HCT116 (cell line): ENCODE results near the gene HINT2. TPM values are rescaled to one million over a fixed set of nuclear protein-coding genes. Genes with fewer than 3 reads are reported as not detected.

Source experiments
- ATAC-seq: fragments of 200-7000 bp; cut with Tn5 transposase; 2 replicates; pipeline ENCODE4 v1.9.1; 2020; ENCODE audit warnings: mild to moderate bottlenecking, moderate library complexity
- BruUV-seq: library from RNA; stranded (reverse); fragments of 400-500 nt; replicated peaks from 2 replicates; lab custom pipeline; 2021; lab: Mats Ljungman, UMichigan
- CTCF ChIA-PET: fragments of 300-600 bp; sonication (Branson Sonifier 250); formaldehyde crosslinking; loops from one replicate; lab custom pipeline; 2021; ENCODE audit warnings: antibody characterized with exemption; lab: Charles Lee
- POLR2A ChIA-PET: fragments of 300-600, 350-600 bp; sonication (Branson Sonifier 250); formaldehyde crosslinking; loops from one replicate; lab custom pipeline; 2021; ENCODE audit warnings: antibody characterized with exemption; lab: Charles Lee
- RAD21 ChIA-PET, 2 experiments: fragments of 300-600 bp; sonication (Branson Sonifier 250); formaldehyde crosslinking; loops; one replicate each; lab custom pipeline; 2023; ENCODE audit warnings: low total read pairs in 2 of 2; ENCODE audit not compliant: uncharacterized antibody in 2 of 2, unreplicated experiment in 2 of 2, low non-redundant PET in 1 of 2; lab: Charles Lee
- DNase-seq: peaks from one replicate; pipeline ENCODE4 v3.0.0-alpha.2; 2010; ENCODE audit warnings: low read depth, low spot score
- H2AFZ ChIP-seq: fragments of 200-600 bp; shearing (Covaris generic), sonication (generic); 2 replicates; pipeline ENCODE4 v1.6.1; 2017; ENCODE audit warnings: low read depth, mixed run types, mixed read lengths, antibody characterized with exemption, low read length; ENCODE audit not compliant: poor library complexity, severe bottlenecking
- H3K27ac ChIP-seq: 2 replicates; pipeline ENCODE4 v1.5.1; 2012; ENCODE audit warnings: low read depth, low read length
- H3K27me3 ChIP-seq: fragments of 200-600 bp; sonication (generic); 2 replicates; pipeline ENCODE4 v1.6.1; 2016; ENCODE audit warnings: mixed run types, low read length, mixed read lengths; ENCODE audit not compliant: insufficient read depth
- H3K36me3 ChIP-seq, 2 experiments: fragments of 200-500 bp in 1 of 2; fragments of 200-600 bp in 1 of 2; sonication (Bioruptor generic) in 1 of 2; sonication (generic) in 1 of 2; 2 replicates each; pipeline versions ENCODE4 v1.5.1 to v1.6.1; 2014 to 2016; ENCODE audit warnings: low read length in 2 of 2, inconsistent platforms in 1 of 2, mixed read lengths in 1 of 2, mixed run types in 1 of 2; ENCODE audit not compliant: insufficient read depth in 2 of 2, control insufficient read depth in 1 of 2
- H3K4me1 ChIP-seq, 2 experiments: fragments of 200-600 bp in 1 of 2; sonication (generic) in 1 of 2; 2 replicates each; pipeline versions ENCODE4 v1.5.1 to v1.6.1; 2012 to 2017; ENCODE audit warnings: low read length in 2 of 2, inconsistent platforms in 1 of 2, mild to moderate bottlenecking in 1 of 2, mixed read lengths in 1 of 2, mixed run types in 1 of 2, moderate library complexity in 1 of 2; ENCODE audit not compliant: insufficient read depth in 2 of 2, control insufficient read depth in 1 of 2
- H3K4me2 ChIP-seq: fragments of 200-600 bp; sonication (generic); 2 replicates; pipeline ENCODE4 v1.6.1; 2017; ENCODE audit warnings: mixed run types, low read length, mixed read lengths
- H3K4me3 ChIP-seq, 2 experiments: fragments of 200-600 bp in 1 of 2; sonication (generic) in 1 of 2; replicated peaks in 1 of 2; 2 replicates each; pipeline ENCODE4 v1.5.1; 2011 to 2016; ENCODE audit warnings: low read length in 2 of 2, control low read depth in 1 of 2, low read depth in 1 of 2, mild to moderate bottlenecking in 1 of 2, mixed read lengths in 1 of 2, mixed run types in 1 of 2
- H3K79me2 ChIP-seq: fragments of 200-600 bp; sonication (generic); 2 replicates; pipeline ENCODE4 v1.6.1; 2017; ENCODE audit warnings: mild to moderate bottlenecking, mixed run types, low read length, moderate library complexity, mixed read lengths; ENCODE audit not compliant: insufficient read depth
- H3K9ac ChIP-seq: fragments of 200-600 bp; sonication (generic); 2 replicates; pipeline ENCODE4 v1.6.1; 2016; ENCODE audit warnings: low read length, mixed read lengths
- H3K9me2 ChIP-seq: fragments of 200-600 bp; sonication (generic), shearing (Covaris generic); 2 replicates; pipeline ENCODE4 v1.6.1; 2017; ENCODE audit warnings: mixed run types, mild to moderate bottlenecking, moderate library complexity; ENCODE audit not compliant: insufficient read depth
- H3K9me3 ChIP-seq, 2 experiments: fragments of 200-500 bp in 1 of 2; fragments of 200-600 bp in 1 of 2; sonication (Bioruptor generic) in 1 of 2; sonication (generic) in 1 of 2; 2 replicates each; pipeline ENCODE4 v1.6.1; 2014 to 2017; ENCODE audit warnings: low read length in 2 of 2, mixed read lengths in 2 of 2, inconsistent platforms in 1 of 2, low read depth in 1 of 2, mild to moderate bottlenecking in 1 of 2, mixed run types in 1 of 2, moderate library complexity in 1 of 2; ENCODE audit not compliant: control insufficient read depth in 1 of 2, insufficient read depth in 1 of 2
- H4K20me1 ChIP-seq: fragments of 200-600 bp; sonication (generic), shearing (Covaris generic); 2 replicates; pipeline ENCODE4 v1.6.1; 2017; ENCODE audit warnings: mixed run types, mild to moderate bottlenecking, moderate library complexity; ENCODE audit not compliant: insufficient read depth
- POLR2AphosphoS5 ChIP-seq: IDR thresholded peaks from 2 replicates; pipeline ENCODE4 v1.6.1; 2011; ENCODE audit warnings: mild to moderate bottlenecking, low read depth, low read length, moderate library complexity
- ZBTB33 ChIP-seq: IDR thresholded peaks from 2 replicates; pipeline ENCODE4 v1.6.1; 2011; ENCODE audit warnings: mild to moderate bottlenecking, low read length, moderate library complexity; ENCODE audit not compliant: insufficient replicate concordance; ENCODE audit errors: extremely low read depth
- ZFX ChIP-seq: fragments of 450-650 bp; IDR thresholded peaks from 2 replicates; pipeline ENCODE4 v1.6.1; 2017
- ZNF274 ChIP-seq: fragments of 200-500 bp; sonication (Bioruptor generic); IDR thresholded peaks from 2 replicates; pipeline ENCODE4 v1.6.1; 2014; ENCODE audit warnings: mild to moderate bottlenecking, low read depth, low read length, inconsistent platforms
- intact Hi-C: fragments of 100-400 bp; cut with micrococcal nuclease; formaldehyde crosslinking; loops from 2 replicates; pipeline ENCODE4 v1.10.0; 2022
- total RNA-seq: library from RNA; stranded (reverse); gene quantifications from one replicate; pipeline ENCODE4 v1.2.1, GENCODE V29; 2021; ENCODE audit not compliant: unreplicated experiment
- TF ChIP-seq, protein P1 (sequence below), 3 experiments: fragments of 200-600 bp in 1 of 3; sonication (generic) in 1 of 3; IDR thresholded peaks in 2 of 3; conservative IDR thresholded peaks in 1 of 3; 2 replicates each; pipeline ENCODE4 v1.5.1; 2012 to 2017; ENCODE audit warnings: low read depth in 2 of 3, low read length in 2 of 3, antibody characterized with exemption in 1 of 3, borderline replicate concordance in 1 of 3, control low read depth in 1 of 3, mild to moderate bottlenecking in 1 of 3, mixed read lengths in 1 of 3, mixed run types in 1 of 3, moderate library complexity in 1 of 3; ENCODE audit not compliant: insufficient read depth in 1 of 3

The HINT2 gene
- total RNA-seq, 1 experiment from 2014 or later: 49.0 TPM

GRCh38 chr9:35810122-35810521 lies 4.7 kb downstream of the HINT2 start (continued):
- TF ChIP-seq, protein P1, sequence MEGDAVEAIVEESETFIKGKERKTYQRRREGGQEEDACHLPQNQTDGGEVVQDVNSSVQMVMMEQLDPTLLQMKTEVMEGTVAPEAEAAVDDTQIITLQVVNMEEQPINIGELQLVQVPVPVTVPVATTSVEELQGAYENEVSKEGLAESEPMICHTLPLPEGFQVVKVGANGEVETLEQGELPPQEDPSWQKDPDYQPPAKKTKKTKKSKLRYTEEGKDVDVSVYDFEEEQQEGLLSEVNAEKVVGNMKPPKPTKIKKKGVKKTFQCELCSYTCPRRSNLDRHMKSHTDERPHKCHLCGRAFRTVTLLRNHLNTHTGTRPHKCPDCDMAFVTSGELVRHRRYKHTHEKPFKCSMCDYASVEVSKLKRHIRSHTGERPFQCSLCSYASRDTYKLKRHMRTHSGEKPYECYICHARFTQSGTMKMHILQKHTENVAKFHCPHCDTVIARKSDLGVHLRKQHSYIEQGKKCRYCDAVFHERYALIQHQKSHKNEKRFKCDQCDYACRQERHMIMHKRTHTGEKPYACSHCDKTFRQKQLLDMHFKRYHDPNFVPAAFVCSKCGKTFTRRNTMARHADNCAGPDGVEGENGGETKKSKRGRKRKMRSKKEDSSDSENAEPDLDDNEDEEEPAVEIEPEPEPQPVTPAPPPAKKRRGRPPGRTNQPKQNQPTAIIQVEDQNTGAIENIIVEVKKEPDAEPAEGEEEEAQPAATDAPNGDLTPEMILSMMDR (IDR thresholded peaks at IDR 0.05 in 2 of 3, conservative IDR thresholded peaks at IDR 0.05 in 1 of 3; ENCODE audit: borderline replicate concordance in 1 of 3, insufficient read depth in 1 of 3, low read depth in 2 of 3, low read length in 2 of 3): no peak
- no peak for TF ChIP-seq ZFX
- TF ChIP-seq, all 23 proteins: peak for 0

GRCh38 chr9:35808433-35808832 lies 6.4 kb downstream of the HINT2 start:
- no peak for TF ChIP-seq ZBTB33
- no peak for TF ChIP-seq POLR2AphosphoS5
- TF ChIP-seq ZNF274: no peak
- ChIA-PET POLR2A (interaction anchor here (1.1 kb wide), 1 partner anchor 10 kb away, joined by 4 read pairs; no protein-coding TSS in a partner anchor), RAD21 (no interaction called here), CTCF (no interaction called here)
- BruUV-seq: no TSS peak
- H3K4me2 ChIP-seq: no peak overlapping the region
- no peaks in the 10 kb centered on the region for H3K9me3 ChIP-seq
- no peak for ATAC-seq
- intact Hi-C loops: no loop called here
- no peaks in the 10 kb centered on the region for H3K79me2 ChIP-seq
- H3K9ac ChIP-seq: no peak overlapping the region
- no peak overlapping the region for H3K27ac ChIP-seq
- no peaks in the 10 kb centered on the region for H3K9me2 ChIP-seq
- H3K4me1 ChIP-seq: peaks cover 2 to 3% of the 10 kb centered on the region in 2 experiments; a peak in 3 of 4 replicates
- no peak for DNase-seq
- H4K20me1 ChIP-seq: no peaks in the 10 kb centered on the region
- H3K4me3 ChIP-seq: no peak overlapping the region
- H2AFZ ChIP-seq: no peak overlapping the region
- H3K27me3 ChIP-seq: no peaks in the 10 kb centered on the region
- H3K36me3 ChIP-seq: peaks cover 0 to 3% of the 10 kb centered on the region in 2 experiments; a peak in 2 of 4 replicates
